ENCODE results near the gene ILDR1. TPM values are rescaled to one million over a fixed set of nuclear protein-coding genes. Genes with fewer than 3 reads are reported as not detected.

The ILDR1 gene
- total RNA-seq, 1 donor from 2014 or later, result 4.1 TPM

GRCh38 chr3:121996441-121996840 is 25.6 kb downstream of the ILDR1 start:
- Mint-ChIP-seq H3K27me3 (ENCODE audit: low read depth) (no peaks in the 10 kb centered on the region), H3K36me3 (peaks cover 2% of the 10 kb centered on the region), H3K27ac (no peak overlapping the region), H3K9me3 (no peaks in the 10 kb centered on the region), H3K4me3 (no peak overlapping the region), H3K4me1 (peaks cover 7% of the 10 kb centered on the region)
- DNase-seq (ENCODE audit: low spot score in 2 of 2, unreplicated experiment in 2 of 2), result no peak
- TF ChIP-seq CTCF (IDR thresholded peaks at IDR 0.05; ENCODE audit: unreplicated experiment), result no peak

- no peaks in the 10 kb centered on the region for H3K27me3 Mint-ChIP-seq (ENCODE audit: low read depth)
- TF ChIP-seq CTCF (IDR thresholded peaks at IDR 0.05; ENCODE audit: unreplicated experiment), result no peak
- no peaks in the 10 kb centered on the region for H3K9me3 Mint-ChIP-seq
- H3K27ac Mint-ChIP-seq, result no peak overlapping the region
- peak in 1 of 2 experiments; percentile 49 for DNase-seq (ENCODE audit: low spot score in 2 of 2, unreplicated experiment in 2 of 2)
- H3K36me3 Mint-ChIP-seq, result no peaks in the 10 kb centered on the region
- H3K4me1 Mint-ChIP-seq, result peaks cover 8% of the 10 kb centered on the region
- no peak overlapping the region for H3K4me3 Mint-ChIP-seq
These were observed 26.6 kb downstream of the ILDR1 start for GRCh38 chr3:121995161-121996137.

GRCh38 chr3:121994551-121994950 is 27.5 kb downstream of the ILDR1 start:
- H3K4me1 Mint-ChIP-seq, result peaks cover 14% of the 10 kb centered on the region
- DNase-seq (ENCODE audit: low spot score in 2 of 2, unreplicated experiment in 2 of 2), result no peak
- no peaks in the 10 kb centered on the region for H3K27me3 Mint-ChIP-seq (ENCODE audit: low read depth)
- no peak overlapping the region for H3K27ac Mint-ChIP-seq
- no peaks in the 10 kb centered on the region for H3K36me3 Mint-ChIP-seq
- no peak for TF ChIP-seq CTCF (IDR thresholded peaks at IDR 0.05; ENCODE audit: unreplicated experiment)
- H3K4me3 Mint-ChIP-seq, result no peak overlapping the region
- H3K9me3 Mint-ChIP-seq, result no peaks in the 10 kb centered on the region

GRCh38 chr3:121992601-121993560 is 29.2 kb downstream of the ILDR1 start:
- H3K4me1 Mint-ChIP-seq, result peaks cover 10% of the 10 kb centered on the region
- H3K27me3 Mint-ChIP-seq (ENCODE audit: low read depth), result no peaks in the 10 kb centered on the region
- no peak overlapping the region for H3K27ac Mint-ChIP-seq
- no peaks in the 10 kb centered on the region for H3K9me3 Mint-ChIP-seq
- no peaks in the 10 kb centered on the region for H3K36me3 Mint-ChIP-seq
- DNase-seq (ENCODE audit: low spot score in 2 of 2, unreplicated experiment in 2 of 2), result no peak
- H3K4me3 Mint-ChIP-seq, result no peak overlapping the region
- TF ChIP-seq CTCF (IDR thresholded peaks at IDR 0.05; ENCODE audit: unreplicated experiment), result no peak

- Mint-ChIP-seq H3K36me3 (peaks cover 3% of the 10 kb centered on the region), H3K4me1 (peaks cover 10% of the 10 kb centered on the region), H3K27me3 (ENCODE audit: low read depth) (no peaks in the 10 kb centered on the region), H3K4me3 (no peak overlapping the region), H3K27ac (no peak overlapping the region), H3K9me3 (peaks cover 4% of the 10 kb centered on the region)
- TF ChIP-seq CTCF (IDR thresholded peaks at IDR 0.05; ENCODE audit: unreplicated experiment), result no peak
- no peak for DNase-seq (ENCODE audit: low spot score in 2 of 2, unreplicated experiment in 2 of 2)
These were observed 32.1 kb downstream of the ILDR1 start for GRCh38 chr3:121989943-121990342.

Measured in mesothelial cell of epicardium (in vitro differentiated cells).